Fibroblast of pulmonary artery (primary cell): ENCODE measurements around the gene SLC27A1.
A peak's percentile ranks its signal among the peaks of the same experiment; 100 is the strongest.

Source experiments
- DNase-seq: peaks from one replicate; pipeline ENCODE4 v3.0.0-alpha.2; 2010; ENCODE audit warnings: low read depth
- H3K4me3 ChIP-seq: replicated peaks from 2 replicates; pipeline ENCODE4 v1.5.1; 2011; ENCODE audit warnings: low read depth, mild to moderate bottlenecking, control low read depth, low read length, moderate library complexity
- CTCF ChIP-seq: IDR thresholded peaks from 2 replicates; pipeline ENCODE4 v1.5.1; 2011; ENCODE audit warnings: mild to moderate bottlenecking, control low read depth, low read length, inconsistent platforms; ENCODE audit errors: missing control alignments

SLC27A1 gene

GRCh38 chr19:17470068-17470841 lies at the start of gene SLC27A1:
TSS of gene SLC27A1 (plus strand) at chr19:17470524. CDS start at chr19:17470541, 17 bp downstream.
- H3K4me3 ChIP-seq = peak within 1 kb of the TSS; percentile 73
- DNase-seq = peak; percentile 99
- TF ChIP-seq CTCF = no peak

- no peak for TF ChIP-seq CTCF
- DNase-seq = no peak
Measured at GRCh38 chr19:17421942-17422341, 48.4 kb upstream of the SLC27A1 start.

GRCh38 chr19:17423429-17424208 lies 46.7 kb upstream of the SLC27A1 start:
- no peak for TF ChIP-seq CTCF
- no peak for DNase-seq
- H3K4me3 ChIP-seq = no peak overlapping the region

More at GRCh38 chr19:17421942-17422341, 48.4 kb upstream of the SLC27A1 start:
- H3K4me3 ChIP-seq = no peak overlapping the region

GRCh38 chr19:17424743-17425365 lies 45.5 kb upstream of the SLC27A1 start:
- DNase-seq = peak; percentile 53
- peak; percentile 49 for TF ChIP-seq CTCF
- no peak overlapping the region for H3K4me3 ChIP-seq

GRCh38 chr19:17429641-17430113 lies 40.6 kb upstream of the SLC27A1 start:
- no peak for TF ChIP-seq CTCF
- DNase-seq = no peak
- H3K4me3 ChIP-seq = no peak overlapping the region

GRCh38 chr19:17431417-17431816 lies 38.9 kb upstream of the SLC27A1 start:
- no peak for TF ChIP-seq CTCF
- DNase-seq = no peak
- H3K4me3 ChIP-seq = no peak overlapping the region
